ENCODE measurements around the gene MIER2. TPM values are rescaled to one million over a fixed set of nuclear protein-coding genes. Genes with fewer than 3 reads are reported as not detected.

The MIER2 gene
- total RNA-seq, 1 donor: 14.8 TPM

GRCh38 chr19:327291-328024 lies 17.1 kb downstream of the MIER2 start:
- no peak overlapping the region for H3K27ac ChIP-seq (ENCODE audit: low read depth, low read length)
- peak; percentile 27 for DNase-seq (ENCODE audit: insufficient read length, low spot score, missing footprints)
- H3K4me1 ChIP-seq (ENCODE audit: insufficient read depth, low read length): no peaks in the 10 kb centered on the region
- peaks cover 7% of the 10 kb centered on the region for H3K9me3 ChIP-seq (ENCODE audit: low read depth, low read length)
- no peak overlapping the region for H2AFZ ChIP-seq (ENCODE audit: low read length)
- no peaks in the 10 kb centered on the region for H3K27me3 ChIP-seq (ENCODE audit: insufficient read depth, low read length)
- peaks cover 32% of the 10 kb centered on the region for H4K20me1 ChIP-seq (ENCODE audit: insufficient read depth, low read length)
- peaks cover 78% of the 10 kb centered on the region for H3K79me2 ChIP-seq (ENCODE audit: insufficient read depth, low read length)
- H3K36me3 ChIP-seq (ENCODE audit: insufficient read depth, low read length): peaks cover 89% of the 10 kb centered on the region
- no peak for TF ChIP-seq CTCF (IDR thresholded peaks at IDR 0.05; ENCODE audit: extremely low read depth, low read depth, low read length)
- H3K4me2 ChIP-seq (ENCODE audit: insufficient read depth, low read length): no peak overlapping the region
- H3K4me3 ChIP-seq (ENCODE audit: insufficient read depth, low read length): no peak overlapping the region

GRCh38 chr19:326871-327270 lies 17.7 kb downstream of the MIER2 start:
- no peaks in the 10 kb centered on the region for H3K4me1 ChIP-seq (ENCODE audit: insufficient read depth, low read length)
- H3K9me3 ChIP-seq (ENCODE audit: low read depth, low read length): peaks cover 7% of the 10 kb centered on the region
- TF ChIP-seq CTCF (IDR thresholded peaks at IDR 0.05; ENCODE audit: extremely low read depth, low read depth, low read length): no peak
- H4K20me1 ChIP-seq (ENCODE audit: insufficient read depth, low read length): peaks cover 32% of the 10 kb centered on the region
- no peaks in the 10 kb centered on the region for H3K27me3 ChIP-seq (ENCODE audit: insufficient read depth, low read length)
- DNase-seq (ENCODE audit: insufficient read length, low spot score, missing footprints): peak; percentile 56
- H3K27ac ChIP-seq (ENCODE audit: low read depth, low read length): no peak overlapping the region
- no peak overlapping the region for H3K4me2 ChIP-seq (ENCODE audit: insufficient read depth, low read length)
- peaks cover 78% of the 10 kb centered on the region for H3K79me2 ChIP-seq (ENCODE audit: insufficient read depth, low read length)
- H3K4me3 ChIP-seq (ENCODE audit: insufficient read depth, low read length): no peak overlapping the region
- H2AFZ ChIP-seq (ENCODE audit: low read length): no peak overlapping the region
- peaks cover 87% of the 10 kb centered on the region for H3K36me3 ChIP-seq (ENCODE audit: insufficient read depth, low read length)

GRCh38 chr19:325937-326565 lies 18.5 kb downstream of the MIER2 start:
- Histone ChIP-seq H4K20me1 (ENCODE audit: insufficient read depth, low read length) (peaks cover 35% of the 10 kb centered on the region), H3K4me3 (ENCODE audit: insufficient read depth, low read length) (no peak overlapping the region), H3K9me3 (ENCODE audit: low read depth, low read length) (peaks cover 7% of the 10 kb centered on the region), H2AFZ (ENCODE audit: low read length) (no peak overlapping the region), H3K36me3 (ENCODE audit: insufficient read depth, low read length) (peaks cover 85% of the 10 kb centered on the region), H3K27me3 (ENCODE audit: insufficient read depth, low read length) (no peaks in the 10 kb centered on the region), H3K79me2 (ENCODE audit: insufficient read depth, low read length) (peaks cover 74% of the 10 kb centered on the region), H3K27ac (ENCODE audit: low read depth, low read length) (no peak overlapping the region), H3K4me1 (ENCODE audit: insufficient read depth, low read length) (no peaks in the 10 kb centered on the region), H3K4me2 (ENCODE audit: insufficient read depth, low read length) (no peak overlapping the region)
- no peak for TF ChIP-seq CTCF (IDR thresholded peaks at IDR 0.05; ENCODE audit: extremely low read depth, low read depth, low read length)
- peak; percentile 46 for DNase-seq (ENCODE audit: insufficient read length, low spot score, missing footprints)

DNA sequence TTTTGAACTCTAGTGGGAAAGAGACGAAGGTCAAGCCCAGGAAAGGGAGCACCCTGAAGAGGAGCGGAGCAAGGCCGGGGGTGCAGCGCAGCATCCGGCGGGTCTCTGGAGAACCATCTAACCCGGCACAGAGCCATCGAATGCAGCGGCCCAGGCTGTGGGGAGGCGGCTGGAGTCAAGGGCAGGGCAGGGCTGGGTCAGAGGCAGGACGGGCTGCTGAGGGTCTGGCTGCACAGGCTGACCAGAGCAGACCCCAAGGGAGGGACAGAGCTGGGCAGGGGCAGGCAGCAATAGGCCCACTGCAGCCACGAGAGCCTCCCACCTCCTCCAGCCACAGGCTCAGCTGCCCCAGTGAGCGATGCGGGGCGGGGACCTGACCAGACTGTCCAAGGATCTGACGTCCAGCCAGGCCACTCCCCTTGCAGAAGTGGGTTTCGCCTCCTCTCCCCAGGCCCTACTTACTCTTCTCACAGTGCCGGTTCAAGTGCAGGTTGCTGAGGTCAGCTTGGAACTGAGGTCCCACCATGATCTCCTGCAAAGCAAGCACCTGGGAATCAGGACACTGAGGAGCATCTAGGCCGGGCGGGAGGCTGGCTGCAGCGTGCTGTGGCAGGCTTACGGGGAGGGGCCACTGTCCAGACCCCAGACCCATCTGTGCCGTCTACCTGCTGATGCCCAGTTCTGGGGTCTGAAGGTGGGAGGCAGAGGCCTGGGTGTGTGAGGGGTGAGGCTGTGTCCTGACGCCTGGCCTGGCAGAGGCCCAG lies 19.2 kb downstream of the MIER2 start:
- Histone ChIP-seq H3K4me3 (ENCODE audit: insufficient read depth, low read length) (no peak overlapping the region), H3K4me2 (ENCODE audit: insufficient read depth, low read length) (no peak overlapping the region), H2AFZ (ENCODE audit: low read length) (no peak overlapping the region), H3K27me3 (ENCODE audit: insufficient read depth, low read length) (no peaks in the 10 kb centered on the region), H4K20me1 (ENCODE audit: insufficient read depth, low read length) (peaks cover 38% of the 10 kb centered on the region), H3K36me3 (ENCODE audit: insufficient read depth, low read length) (peaks cover 82% of the 10 kb centered on the region), H3K79me2 (ENCODE audit: insufficient read depth, low read length) (peaks cover 75% of the 10 kb centered on the region), H3K4me1 (ENCODE audit: insufficient read depth, low read length) (no peaks in the 10 kb centered on the region), H3K27ac (ENCODE audit: low read depth, low read length) (no peak overlapping the region), H3K9me3 (ENCODE audit: low read depth, low read length) (peaks cover 7% of the 10 kb centered on the region)
- DNase-seq (ENCODE audit: insufficient read length, low spot score, missing footprints): peak; percentile 60
- no peak for TF ChIP-seq CTCF (IDR thresholded peaks at IDR 0.05; ENCODE audit: extremely low read depth, low read depth, low read length)
